Mammary epithelial cell (primary cell): Measurements from ENCODE around the gene CNTN1.

Experiments
- CTCF ChIP-seq, 2 donors: IDR thresholded peaks in 1 of 2; conservative IDR thresholded peaks in 1 of 2; 2 replicates each; pipeline ENCODE4 v1.5.1; 2011 to 2012; ENCODE audit warnings: inconsistent platforms in 2 of 2, low read length in 2 of 2, mild to moderate bottlenecking in 2 of 2, control low read depth in 1 of 2, low read depth in 1 of 2; ENCODE audit not compliant: insufficient read depth in 1 of 2; ENCODE audit errors: extremely low read depth in 1 of 2
- EZH2 ChIP-seq: IDR thresholded peaks from 2 replicates; pipeline ENCODE4 v1.6.1; 2012; ENCODE audit warnings: low read length, inconsistent platforms, borderline replicate concordance

- TF ChIP-seq CTCF (conservative IDR thresholded peaks at IDR 0.05 in 1 of 2, IDR thresholded peaks at IDR 0.05 in 1 of 2; ENCODE audit: extremely low read depth in 1 of 2, insufficient read depth in 1 of 2, low read depth in 1 of 2, low read length in 2 of 2), result no peak
- TF ChIP-seq EZH2, result no peak
Observed at GRCh38 chr12:40655451-40655850, 36.8 kb upstream of the CNTN1 start.
